Measurements from ENCODE around the gene ARHGAP36. TPM values are rescaled to one million over a fixed set of nuclear protein-coding genes. Genes with fewer than 3 reads are reported as not detected.

Gene ARHGAP36
- total RNA-seq, 1 experiment from 2014 or later = not detected

- Histone ChIP-seq H3K9ac (ENCODE audit: low read length) (no peak overlapping the region), H3K27me3 (ENCODE audit: low read length) (peaks cover 4% of the 10 kb centered on the region), H3K4me1 (ENCODE audit: insufficient read depth, low read length) (no peaks in the 10 kb centered on the region), H3K4me2 (ENCODE audit: low read length) (no peak overlapping the region), H2AFZ (ENCODE audit: low read length) (no peak overlapping the region), H3K27ac (ENCODE audit: low read length) (no peak overlapping the region), H3K9me3 (ENCODE audit: low read length) (no peaks in the 10 kb centered on the region), H3F3A (ENCODE audit: low read length, unreplicated experiment) (no peaks in the 10 kb centered on the region), H3K4me3 (ENCODE audit: low read length) (no peak overlapping the region), H3K36me3 (ENCODE audit: low read depth, low read length) (no peaks in the 10 kb centered on the region), H3K9me2 (replicated peaks; ENCODE audit: low read length) (no peaks in the 10 kb centered on the region), H3K79me2 (ENCODE audit: low read length) (no peaks in the 10 kb centered on the region), H4K20me1 (ENCODE audit: low read length) (no peaks in the 10 kb centered on the region)
- ATAC-seq (no peak), DNase-seq (no peak)
- intact Hi-C loops (cut with micrococcal nuclease) = no loop called here
- TF ChIP-seq EZH2 (IDR thresholded peaks at IDR 0.05; ENCODE audit: low read length, unreplicated experiment) = no peak
- no peak for TF ChIP-seq EZH2phosphoT487 (IDR thresholded peaks at IDR 0.05; ENCODE audit: borderline replicate concordance, low read length)
- TF ChIP-seq, protein P1, sequence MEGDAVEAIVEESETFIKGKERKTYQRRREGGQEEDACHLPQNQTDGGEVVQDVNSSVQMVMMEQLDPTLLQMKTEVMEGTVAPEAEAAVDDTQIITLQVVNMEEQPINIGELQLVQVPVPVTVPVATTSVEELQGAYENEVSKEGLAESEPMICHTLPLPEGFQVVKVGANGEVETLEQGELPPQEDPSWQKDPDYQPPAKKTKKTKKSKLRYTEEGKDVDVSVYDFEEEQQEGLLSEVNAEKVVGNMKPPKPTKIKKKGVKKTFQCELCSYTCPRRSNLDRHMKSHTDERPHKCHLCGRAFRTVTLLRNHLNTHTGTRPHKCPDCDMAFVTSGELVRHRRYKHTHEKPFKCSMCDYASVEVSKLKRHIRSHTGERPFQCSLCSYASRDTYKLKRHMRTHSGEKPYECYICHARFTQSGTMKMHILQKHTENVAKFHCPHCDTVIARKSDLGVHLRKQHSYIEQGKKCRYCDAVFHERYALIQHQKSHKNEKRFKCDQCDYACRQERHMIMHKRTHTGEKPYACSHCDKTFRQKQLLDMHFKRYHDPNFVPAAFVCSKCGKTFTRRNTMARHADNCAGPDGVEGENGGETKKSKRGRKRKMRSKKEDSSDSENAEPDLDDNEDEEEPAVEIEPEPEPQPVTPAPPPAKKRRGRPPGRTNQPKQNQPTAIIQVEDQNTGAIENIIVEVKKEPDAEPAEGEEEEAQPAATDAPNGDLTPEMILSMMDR (conservative IDR thresholded peaks at IDR 0.05; ENCODE audit: low read depth, low read length) = no peak
- no TSS peak for BruUV-seq (replicated peaks)
- POLR2A ChIA-PET (ENCODE audit: unreplicated experiment) = no interaction called here
- CTCF ChIA-PET = no interaction called here
Measured at GRCh38 chrX:131081772-131082740, 23.9 kb downstream of the ARHGAP36 start.

- Histone ChIP-seq H3K79me2 (ENCODE audit: low read length) (no peaks in the 10 kb centered on the region), H3K27me3 (ENCODE audit: low read length) (peaks cover 4% of the 10 kb centered on the region), H4K20me1 (ENCODE audit: low read length) (no peaks in the 10 kb centered on the region), H3K9me2 (replicated peaks; ENCODE audit: low read length) (no peaks in the 10 kb centered on the region), H3K4me3 (ENCODE audit: low read length) (no peak overlapping the region), H3F3A (ENCODE audit: low read length, unreplicated experiment) (no peaks in the 10 kb centered on the region), H2AFZ (ENCODE audit: low read length) (no peak overlapping the region), H3K4me1 (ENCODE audit: insufficient read depth, low read length) (no peaks in the 10 kb centered on the region), H3K27ac (ENCODE audit: low read length) (no peak overlapping the region), H3K4me2 (ENCODE audit: low read length) (no peak overlapping the region), H3K9ac (ENCODE audit: low read length) (no peak overlapping the region), H3K36me3 (ENCODE audit: low read depth, low read length) (no peaks in the 10 kb centered on the region), H3K9me3 (ENCODE audit: low read length) (no peaks in the 10 kb centered on the region)
- no peak for ATAC-seq
- no TSS peak for BruUV-seq (replicated peaks)
- no peak for TF ChIP-seq EZH2phosphoT487 (IDR thresholded peaks at IDR 0.05; ENCODE audit: borderline replicate concordance, low read length)
- TF ChIP-seq, protein P1 (conservative IDR thresholded peaks at IDR 0.05; ENCODE audit: low read depth, low read length) = no peak
- TF ChIP-seq EZH2 (IDR thresholded peaks at IDR 0.05; ENCODE audit: low read length, unreplicated experiment) = no peak
- POLR2A ChIA-PET (ENCODE audit: unreplicated experiment) = no interaction called here
- CTCF ChIA-PET = no interaction called here
- no peak for DNase-seq
- intact Hi-C loops (cut with micrococcal nuclease) = no loop called here
Measured at GRCh38 chrX:131083510-131084142, 25.5 kb downstream of the ARHGAP36 start.

DNA sequence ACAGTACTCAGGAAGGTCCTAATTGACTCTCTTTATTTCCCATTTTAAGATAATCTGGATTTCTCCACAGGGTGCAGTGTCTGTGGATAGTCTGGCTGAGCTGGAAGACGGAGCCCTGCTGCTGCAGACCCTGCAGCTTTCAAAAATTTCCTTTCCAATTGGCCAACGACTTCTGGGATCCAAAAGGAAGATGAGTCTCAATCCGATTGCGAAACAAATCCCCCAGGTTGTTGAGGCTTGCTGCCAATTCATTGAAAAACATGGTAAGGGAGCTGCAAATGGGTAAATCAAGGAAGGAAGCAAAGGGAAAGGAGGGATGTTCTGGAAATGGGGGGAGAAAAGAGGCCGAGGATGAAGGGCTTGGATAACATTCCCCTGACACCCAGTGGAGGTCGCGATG, 26.0 kb downstream of the ARHGAP36 start:
- H3K4me2 ChIP-seq (ENCODE audit: low read length) = no peak overlapping the region
- no peaks in the 10 kb centered on the region for H3K4me1 ChIP-seq (ENCODE audit: insufficient read depth, low read length)
- H2AFZ ChIP-seq (ENCODE audit: low read length) = no peak overlapping the region
- H3K27ac ChIP-seq (ENCODE audit: low read length) = no peak overlapping the region
- H3K9ac ChIP-seq (ENCODE audit: low read length) = no peak overlapping the region
- TF ChIP-seq EZH2phosphoT487 (IDR thresholded peaks at IDR 0.05; ENCODE audit: borderline replicate concordance, low read length) = no peak
- no peak for TF ChIP-seq EZH2 (IDR thresholded peaks at IDR 0.05; ENCODE audit: low read length, unreplicated experiment)
- TF ChIP-seq, protein P1 (conservative IDR thresholded peaks at IDR 0.05; ENCODE audit: low read depth, low read length) = no peak
- ChIA-PET POLR2A (ENCODE audit: unreplicated experiment) (no interaction called here), CTCF (no interaction called here)
- no TSS peak for BruUV-seq (replicated peaks)
- peaks cover 4% of the 10 kb centered on the region for H3K27me3 ChIP-seq (ENCODE audit: low read length)
- no peaks in the 10 kb centered on the region for H3K36me3 ChIP-seq (ENCODE audit: low read depth, low read length)
- no peaks in the 10 kb centered on the region for H4K20me1 ChIP-seq (ENCODE audit: low read length)
- ATAC-seq = no peak
- no peak overlapping the region for H3K4me3 ChIP-seq (ENCODE audit: low read length)
- H3F3A ChIP-seq (ENCODE audit: low read length, unreplicated experiment) = no peaks in the 10 kb centered on the region
- no peak for DNase-seq
- H3K9me3 ChIP-seq (ENCODE audit: low read length) = no peaks in the 10 kb centered on the region
- intact Hi-C loops (cut with micrococcal nuclease) = no loop called here
- no peaks in the 10 kb centered on the region for H3K9me2 ChIP-seq (replicated peaks; ENCODE audit: low read length)
- no peaks in the 10 kb centered on the region for H3K79me2 ChIP-seq (ENCODE audit: low read length)
